Measurements from ENCODE around the gene EDN1.

Gene EDN1

DNA sequence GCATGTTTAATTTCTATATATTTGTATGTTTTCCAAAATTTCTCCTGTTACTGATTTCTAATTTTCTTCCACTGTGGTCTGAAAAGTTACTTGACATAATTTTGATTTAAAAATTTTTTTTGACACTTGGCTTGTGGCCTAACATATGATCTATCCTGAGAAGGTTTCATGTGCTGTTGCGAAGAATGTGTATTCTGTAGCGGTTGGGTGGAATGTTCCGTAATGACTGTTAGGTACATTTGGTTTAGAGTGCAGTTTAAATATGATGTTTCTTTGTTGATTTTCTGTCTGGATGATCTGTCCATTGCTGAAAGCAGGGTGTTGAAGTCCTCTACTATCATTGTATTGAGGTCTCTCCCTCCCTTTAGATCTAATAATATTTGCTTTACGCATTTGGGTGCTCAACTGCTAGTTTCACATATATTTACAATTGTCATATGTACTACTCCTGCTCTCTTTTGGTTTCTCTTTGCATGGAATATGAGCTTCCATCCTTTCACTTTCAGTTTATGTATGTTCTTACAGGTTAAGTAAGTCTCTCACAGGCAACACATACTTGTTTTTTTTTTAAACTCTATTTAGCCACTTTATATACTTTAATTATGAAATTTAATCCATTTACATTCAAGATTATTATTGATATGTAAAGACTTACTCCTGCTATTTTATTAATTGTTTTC lies 19.5 kb upstream of the EDN1 start:
- DNase-seq (ENCODE audit: low spot score) = no peak

DNA sequence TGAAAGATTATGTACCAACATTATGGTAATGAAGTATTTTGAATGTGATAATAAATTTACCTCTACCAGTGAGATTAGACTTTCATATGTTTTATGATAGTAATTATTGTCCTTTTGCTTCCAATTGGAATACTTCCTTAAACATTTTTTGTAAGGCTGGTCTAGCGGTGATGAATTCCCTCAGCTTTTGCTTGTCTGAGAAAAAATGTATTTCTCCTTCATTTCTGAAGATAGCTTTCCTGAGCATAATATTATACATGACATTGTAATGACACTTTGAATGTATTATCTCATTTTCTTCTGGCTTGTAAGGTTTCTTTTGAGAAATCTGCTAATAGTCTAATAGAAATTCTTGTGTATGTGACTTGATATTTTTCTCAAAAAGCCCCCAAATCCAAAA lies 18.6 kb upstream of the EDN1 start:
- no peak for DNase-seq (ENCODE audit: low spot score)

DNA sequence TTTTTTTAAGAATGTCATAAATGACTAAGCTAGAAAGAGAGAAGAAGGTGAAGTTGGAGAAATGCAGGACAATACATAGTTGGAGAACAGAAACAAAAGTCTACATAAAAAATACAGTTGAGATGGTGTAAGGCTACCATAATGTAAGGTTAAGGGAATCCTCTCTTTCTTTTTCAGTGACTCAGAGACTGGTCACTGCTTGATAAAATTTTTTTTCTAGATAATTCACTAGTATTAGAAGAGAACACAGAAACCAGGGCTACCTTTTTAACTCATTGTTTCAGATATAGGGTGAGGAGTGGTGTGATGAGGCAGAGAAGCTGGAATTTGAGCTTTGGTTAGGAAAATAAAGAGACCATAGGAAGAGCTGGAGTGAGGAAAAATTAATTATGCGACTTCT lies 18.2 kb upstream of the EDN1 start:
- no peak for DNase-seq (ENCODE audit: low spot score)

DNA sequence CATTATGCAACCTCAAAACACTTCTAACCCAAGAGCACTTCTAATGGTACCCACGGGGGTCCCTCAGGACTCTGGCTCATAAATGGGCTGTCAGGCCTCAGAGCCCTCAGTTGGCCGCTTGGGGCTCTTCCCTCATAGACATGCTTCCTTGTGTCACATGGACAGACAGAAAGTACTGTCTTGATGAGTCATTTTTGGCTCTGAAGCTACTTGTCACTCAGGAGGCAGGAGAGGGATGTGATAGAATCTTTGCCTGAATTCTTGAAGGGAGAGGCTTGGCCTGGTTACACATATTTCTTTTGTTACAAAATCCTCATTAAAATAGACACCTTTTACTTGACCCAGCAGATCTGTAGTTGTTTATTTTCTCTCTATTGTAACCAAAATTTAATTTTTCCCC lies 15.1 kb upstream of the EDN1 start:
- DNase-seq (ENCODE audit: low spot score) = peak; percentile 33

DNA sequence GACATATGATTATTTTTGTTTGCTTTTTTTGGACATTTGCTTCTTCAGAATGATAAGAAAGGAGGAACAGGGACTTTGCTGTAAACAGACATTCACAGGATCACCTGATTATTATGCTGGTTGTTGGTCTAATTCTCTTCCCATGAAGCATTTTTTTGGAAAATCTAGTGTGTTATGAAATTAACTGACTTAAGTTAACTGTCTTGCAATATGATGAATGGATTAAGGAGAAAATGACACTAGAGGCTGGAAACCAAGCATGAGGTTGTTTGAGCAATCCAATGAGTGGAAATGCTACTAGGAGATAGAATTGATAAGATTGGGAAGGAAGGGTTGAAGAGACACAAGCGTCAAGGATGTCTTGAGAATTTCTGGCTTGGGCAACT lies 13.2 kb upstream of the EDN1 start:
- no peak for DNase-seq (ENCODE audit: low spot score)

DNA sequence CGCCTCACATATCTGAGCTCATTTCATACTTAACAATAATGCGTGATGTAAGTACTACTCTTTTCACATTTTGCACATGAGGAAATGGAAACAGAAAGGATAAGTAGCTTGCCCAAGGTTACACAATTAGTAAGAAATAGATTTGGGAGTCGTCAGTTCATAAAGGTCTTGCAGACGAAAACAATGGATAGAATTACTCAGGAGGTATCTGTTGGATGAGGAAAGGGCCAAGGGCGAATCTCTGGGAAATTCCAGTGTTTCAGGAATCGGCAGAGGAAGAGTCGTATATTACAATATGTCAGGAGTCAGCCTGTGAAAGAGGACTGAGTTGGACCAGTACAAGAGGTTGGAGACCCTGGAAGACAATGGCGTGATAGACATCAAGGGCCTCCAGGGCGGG lies 12.8 kb upstream of the EDN1 start:
- DNase-seq (ENCODE audit: low spot score) = no peak

DNA sequence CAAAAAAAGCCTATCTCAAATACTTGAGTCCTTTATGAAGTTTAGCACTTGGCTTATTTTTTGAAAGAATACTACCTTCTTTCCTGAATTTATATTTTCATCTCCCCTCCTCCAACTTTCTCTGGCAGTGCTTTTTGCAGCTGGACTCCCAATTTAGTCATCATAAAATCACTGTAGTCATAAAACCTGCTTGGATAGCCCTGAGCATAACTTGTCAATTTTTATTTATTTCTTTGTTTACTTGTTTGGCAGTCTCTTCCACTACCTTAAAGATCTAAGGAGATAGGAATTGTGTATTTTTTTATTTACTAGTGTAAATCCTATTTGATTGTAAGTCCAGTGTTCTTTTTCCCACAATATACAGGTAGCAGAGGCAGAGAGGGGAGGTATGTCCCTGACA lies 11.2 kb upstream of the EDN1 start:
- DNase-seq (ENCODE audit: low spot score) = no peak

DNA sequence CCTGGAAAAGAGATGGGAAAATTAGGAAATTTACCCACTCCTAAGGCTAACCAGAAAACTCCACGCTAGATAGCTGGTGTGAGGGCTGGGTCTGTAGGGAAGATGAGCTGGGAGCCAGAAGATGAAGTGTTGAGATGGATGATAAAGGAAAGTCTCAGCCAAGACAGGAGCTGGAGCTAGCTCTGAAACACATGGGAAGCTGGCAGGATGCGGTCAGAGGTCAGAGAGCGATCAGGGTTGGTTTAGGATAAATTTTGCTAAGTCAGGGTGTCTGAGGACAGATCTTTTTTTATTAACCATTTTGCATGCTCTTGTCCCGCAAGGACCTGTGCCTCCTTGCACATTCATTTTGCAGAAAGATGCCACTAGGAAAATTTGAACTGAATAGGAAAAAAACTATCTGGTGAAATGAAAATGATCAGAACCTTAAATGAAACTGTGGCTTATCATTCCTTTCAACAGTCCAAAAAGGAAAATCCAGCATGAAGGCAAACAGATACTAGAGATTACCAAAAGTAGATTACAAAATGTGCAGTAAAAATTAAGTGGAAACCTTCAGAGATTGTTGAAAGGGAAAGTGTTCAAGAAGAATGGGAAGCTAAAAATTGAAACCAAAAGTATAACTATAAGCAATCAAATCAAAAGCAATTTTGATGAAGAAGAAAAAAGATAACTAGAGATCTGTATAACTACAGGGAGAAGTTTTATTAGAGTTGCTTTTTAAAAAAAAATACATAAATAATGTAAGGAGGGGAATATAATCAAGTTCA lies 10.7 kb upstream of the EDN1 start:
- no peak for DNase-seq (ENCODE audit: low spot score)

DNA sequence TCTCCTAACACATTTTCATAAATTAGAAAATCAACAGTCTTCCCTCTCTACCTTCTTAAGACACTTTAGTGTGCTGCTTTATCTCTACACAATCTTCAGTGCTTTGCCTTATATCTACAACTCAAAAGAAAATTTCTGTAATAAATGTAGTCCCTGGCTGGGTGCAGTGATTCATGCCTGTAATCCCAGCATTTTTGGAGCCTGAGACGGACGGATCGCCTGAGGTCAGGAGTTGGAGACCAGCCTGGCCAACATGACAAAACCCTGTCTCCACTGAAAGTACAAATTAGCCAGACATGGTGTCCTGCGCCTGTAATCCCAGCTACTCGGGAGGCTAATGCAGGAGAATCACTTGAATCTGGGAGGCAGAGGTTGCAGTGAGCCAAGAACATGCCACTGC lies 9.7 kb upstream of the EDN1 start:
- DNase-seq (ENCODE audit: low spot score) = peak; percentile 33

DNA sequence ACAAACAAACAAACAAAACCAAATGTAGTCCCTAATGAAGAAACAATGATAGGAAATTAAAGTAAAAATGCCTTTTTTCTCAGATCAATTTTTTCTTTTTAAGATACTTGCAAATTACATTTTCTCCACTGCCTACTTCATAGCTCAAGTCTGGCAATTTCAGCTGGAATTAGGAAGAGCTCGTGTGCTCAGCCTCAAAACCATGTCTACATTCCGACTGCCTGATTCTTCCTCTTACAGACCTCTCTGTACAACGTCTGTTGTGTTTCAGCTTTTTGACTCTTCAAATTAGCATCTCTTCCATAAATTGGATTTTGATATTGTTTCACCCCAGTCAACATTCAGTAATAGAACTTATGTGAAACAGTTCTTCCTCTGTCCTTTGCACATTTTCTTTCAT lies 9.3 kb upstream of the EDN1 start:
- peak; percentile 42 for DNase-seq (ENCODE audit: low spot score)

DNA sequence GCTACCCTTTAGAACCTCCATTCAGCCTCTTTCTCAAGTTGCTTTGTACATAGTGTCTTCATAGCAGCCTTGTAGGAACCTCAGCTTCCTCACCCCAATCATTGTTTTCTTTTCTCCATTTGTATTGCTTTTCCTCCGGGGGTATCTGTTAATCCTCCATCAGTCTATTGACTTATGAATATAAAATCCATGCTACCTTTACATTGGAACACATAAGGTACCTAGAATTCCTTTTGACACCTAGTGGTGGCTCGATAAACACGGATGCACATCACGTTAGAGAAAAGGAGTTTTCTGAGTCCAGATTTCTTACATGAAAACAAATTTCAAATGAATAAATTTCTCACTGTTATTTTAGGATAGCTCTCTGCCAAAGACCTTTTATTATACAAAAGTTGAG lies 6.3 kb upstream of the EDN1 start:
- no peak for DNase-seq (ENCODE audit: low spot score)

DNA sequence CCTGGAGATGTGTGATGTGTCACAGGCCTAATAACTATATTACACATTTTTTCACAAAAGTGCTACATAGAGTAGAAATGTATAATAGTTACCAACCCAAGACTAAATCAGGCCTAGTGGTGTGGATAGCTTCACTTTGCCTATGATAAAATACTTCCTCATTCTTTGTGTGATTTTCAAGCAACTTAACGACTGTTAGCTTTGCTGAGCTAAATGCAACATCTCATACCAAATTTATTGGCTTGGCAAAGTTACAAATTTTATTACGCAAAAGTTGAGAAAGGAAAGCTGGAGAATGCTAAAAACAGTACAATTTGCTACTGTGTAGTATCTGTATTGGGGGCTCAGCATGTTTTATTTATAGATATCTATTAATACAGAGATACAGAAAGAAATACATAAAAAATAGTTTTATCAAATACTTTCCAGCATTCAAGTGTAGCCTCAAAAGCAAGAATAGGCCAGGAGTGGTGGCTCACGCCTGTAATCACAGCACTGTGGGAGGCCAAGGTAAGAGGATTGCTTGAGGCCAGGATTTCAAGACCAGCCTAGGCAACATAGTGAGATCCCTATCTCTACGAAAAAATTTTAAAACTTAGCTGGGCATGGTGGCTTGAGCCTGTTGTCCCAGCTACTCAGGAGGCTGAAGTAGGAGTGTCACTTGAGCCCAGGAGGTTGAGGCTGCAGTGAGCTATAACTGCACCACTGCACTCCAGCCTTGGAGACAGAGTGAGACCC lies 3.6 kb upstream of the EDN1 start:
- peak; percentile 55 for DNase-seq (ENCODE audit: low spot score)

DNA sequence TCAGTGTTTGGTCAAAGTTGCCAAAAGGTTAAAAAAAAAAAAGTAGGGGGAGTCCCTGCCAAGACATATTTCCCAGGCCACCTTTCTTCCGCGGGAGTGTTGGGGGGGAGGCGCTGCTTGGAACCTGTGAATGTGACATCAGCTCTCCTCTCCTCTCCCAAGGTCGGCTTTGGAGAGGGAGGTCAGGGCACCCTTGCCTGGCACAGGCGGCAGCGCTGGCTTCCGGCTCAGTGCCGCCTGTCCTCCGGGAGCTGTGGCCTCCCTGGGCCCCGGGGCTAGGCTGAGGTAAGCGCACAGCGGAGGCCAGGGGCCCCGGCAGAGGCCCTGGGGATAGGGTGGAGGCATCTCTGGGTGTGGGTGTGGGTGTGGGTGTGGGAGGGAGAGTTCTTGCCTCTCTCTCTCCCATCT lies 1.9 kb upstream of the EDN1 start:
- no peak for DNase-seq (ENCODE audit: low spot score)

DNA sequence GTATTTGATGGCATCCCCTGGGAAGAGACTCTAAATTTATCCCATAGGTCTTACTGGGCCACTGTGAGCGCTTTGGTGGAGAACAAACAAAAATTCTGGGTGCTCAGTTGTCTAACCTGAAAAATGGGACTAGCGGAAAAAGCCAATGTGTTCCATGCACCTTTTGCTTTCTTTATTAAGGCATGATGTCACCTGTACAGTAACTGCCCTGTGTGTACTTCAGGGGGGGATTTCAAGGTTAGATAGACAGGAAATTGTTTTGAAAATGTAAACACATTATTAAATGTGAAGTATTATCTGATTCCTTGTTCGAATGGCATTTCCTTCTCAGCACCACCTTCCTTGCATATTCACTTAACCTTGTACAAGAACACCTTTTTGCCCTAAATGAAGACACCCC lies 1.2 kb upstream of the EDN1 start:
- DNase-seq (ENCODE audit: low spot score) = no peak

DNA sequence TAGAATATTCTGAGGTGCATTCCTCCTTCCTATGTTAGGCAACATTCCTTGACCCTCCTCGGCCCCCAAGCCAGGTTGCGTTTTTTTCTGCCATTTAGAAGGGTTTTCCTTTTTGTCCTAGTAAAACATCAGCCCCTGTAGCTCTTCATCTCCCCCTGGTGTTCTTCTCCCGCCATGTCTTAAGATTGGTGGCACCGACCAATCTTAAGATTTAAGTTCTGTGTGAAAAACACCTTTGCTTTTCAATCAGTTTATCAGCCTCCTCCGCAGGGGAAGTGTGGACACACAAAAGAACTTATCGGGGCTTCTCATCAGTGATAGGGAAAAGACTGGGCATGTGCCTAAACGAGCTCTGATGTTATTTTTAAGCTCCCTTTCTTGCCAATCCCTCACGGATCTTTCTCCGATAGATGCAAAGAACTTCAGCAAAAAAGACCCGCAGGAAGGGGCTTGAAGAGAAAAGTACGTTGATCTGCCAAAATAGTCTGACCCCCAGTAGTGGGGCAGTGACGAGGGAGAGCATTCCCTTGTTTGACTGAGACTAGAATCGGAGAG lies 719 bp upstream of the EDN1 start:
- peak; percentile 78 for DNase-seq (ENCODE audit: low spot score)

DNA sequence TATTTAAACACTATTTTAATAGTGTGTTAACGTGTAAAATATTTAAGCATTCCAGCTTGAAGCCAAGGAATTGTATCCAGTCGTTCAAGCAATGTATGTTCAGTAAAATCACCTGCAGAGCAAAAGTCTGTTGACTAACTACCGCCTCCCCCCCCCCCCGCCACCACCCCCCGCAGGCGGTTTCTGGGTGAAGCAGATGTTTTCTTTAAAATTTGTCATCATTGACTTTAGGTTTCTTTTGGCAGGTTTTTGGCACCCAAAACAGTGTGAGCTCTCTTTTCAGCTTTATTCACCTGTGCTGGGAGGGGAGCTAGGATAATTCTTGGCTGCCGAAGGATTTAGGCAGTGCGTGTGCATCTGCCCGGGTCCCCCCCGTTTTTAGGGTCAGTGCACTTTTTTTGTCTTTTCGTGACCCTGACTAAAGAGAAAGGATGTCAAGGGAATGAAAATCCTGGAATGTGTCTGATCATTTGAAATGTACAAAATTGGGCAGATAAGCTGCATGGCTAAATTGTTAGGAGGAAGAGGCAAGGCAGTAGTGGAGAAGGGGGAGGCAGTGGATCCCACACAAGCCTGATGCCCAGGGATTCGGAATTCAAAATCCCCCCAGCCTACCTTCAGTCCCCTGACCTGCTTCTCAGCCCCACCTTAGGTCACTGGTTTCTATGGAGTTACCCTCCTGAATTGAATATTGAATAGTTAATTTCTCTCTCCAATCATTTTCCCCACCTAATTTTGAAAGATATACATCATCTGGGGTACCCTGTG lies 1.1 kb downstream of the EDN1 start:
- no peak for DNase-seq (ENCODE audit: low spot score)

DNA sequence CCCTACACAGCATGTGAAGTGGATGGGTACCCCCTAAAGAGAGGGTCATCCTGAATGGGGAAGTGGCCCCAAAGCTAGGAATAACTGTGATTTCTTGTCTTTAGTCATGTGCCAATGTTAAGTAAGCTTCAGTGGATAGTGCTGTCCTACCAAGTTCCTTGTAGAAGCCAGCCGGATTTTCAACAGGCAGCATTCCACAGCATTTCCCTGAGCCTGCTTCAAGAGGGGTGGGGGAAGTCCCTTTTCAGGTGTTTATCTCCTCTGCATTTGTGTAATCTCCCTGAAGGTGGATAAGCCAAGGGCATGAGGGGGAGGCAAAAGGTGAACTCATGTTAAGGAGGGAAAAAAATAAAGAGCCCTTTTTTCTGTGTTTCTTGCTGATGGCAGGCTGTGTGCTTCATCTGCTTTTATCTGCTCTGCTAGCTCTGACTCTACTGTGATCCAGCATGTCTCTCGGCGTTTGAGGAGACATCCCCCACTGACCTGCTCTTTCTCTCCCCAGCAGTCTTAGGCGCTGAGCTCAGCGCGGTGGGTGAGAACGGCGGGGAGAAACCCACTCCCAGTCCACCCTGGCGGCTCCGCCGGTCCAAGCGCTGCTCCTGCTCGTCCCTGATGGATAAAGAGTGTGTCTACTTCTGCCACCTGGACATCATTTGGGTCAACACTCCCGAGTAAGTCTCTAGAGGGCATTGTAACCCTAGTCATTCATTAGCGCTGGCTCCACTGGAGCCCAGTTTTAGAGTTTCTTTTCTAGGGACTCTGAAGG lies 1.9 kb downstream of the EDN1 start:
- DNase-seq (ENCODE audit: low spot score) = no peak

DNA sequence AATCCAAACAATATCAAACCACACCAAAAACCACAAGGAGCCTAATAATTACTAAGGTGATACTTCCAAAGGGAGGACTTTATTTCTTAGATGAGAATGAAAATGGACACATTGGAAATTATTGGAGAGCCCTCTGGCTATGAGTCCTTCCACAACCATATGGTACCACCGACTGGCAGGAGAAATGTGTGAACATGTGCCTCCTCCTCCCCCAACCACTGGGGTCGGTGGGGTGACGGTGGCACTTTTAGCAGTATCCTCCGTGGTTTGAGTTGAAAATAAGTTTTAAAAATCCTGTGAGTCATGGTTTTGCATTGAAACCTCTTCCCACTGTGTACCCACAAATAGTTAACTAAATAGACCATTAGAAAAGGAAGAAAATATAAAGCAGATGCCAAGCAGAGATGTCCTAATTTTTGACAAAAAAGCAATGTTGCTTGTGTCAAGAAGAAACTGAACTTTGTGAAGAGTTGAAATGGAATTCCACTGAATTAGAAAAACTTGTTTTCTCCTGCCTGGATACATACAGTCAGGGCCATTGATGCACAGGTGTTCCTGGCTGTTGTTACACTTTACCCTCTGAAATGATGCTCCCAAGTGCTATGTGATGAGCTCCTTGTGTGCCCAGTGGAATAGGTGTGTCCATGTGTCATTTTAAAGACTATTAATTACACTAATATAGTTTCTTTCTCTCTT lies 3.2 kb downstream of the EDN1 start:
- no peak for DNase-seq (ENCODE audit: low spot score)

DNA sequence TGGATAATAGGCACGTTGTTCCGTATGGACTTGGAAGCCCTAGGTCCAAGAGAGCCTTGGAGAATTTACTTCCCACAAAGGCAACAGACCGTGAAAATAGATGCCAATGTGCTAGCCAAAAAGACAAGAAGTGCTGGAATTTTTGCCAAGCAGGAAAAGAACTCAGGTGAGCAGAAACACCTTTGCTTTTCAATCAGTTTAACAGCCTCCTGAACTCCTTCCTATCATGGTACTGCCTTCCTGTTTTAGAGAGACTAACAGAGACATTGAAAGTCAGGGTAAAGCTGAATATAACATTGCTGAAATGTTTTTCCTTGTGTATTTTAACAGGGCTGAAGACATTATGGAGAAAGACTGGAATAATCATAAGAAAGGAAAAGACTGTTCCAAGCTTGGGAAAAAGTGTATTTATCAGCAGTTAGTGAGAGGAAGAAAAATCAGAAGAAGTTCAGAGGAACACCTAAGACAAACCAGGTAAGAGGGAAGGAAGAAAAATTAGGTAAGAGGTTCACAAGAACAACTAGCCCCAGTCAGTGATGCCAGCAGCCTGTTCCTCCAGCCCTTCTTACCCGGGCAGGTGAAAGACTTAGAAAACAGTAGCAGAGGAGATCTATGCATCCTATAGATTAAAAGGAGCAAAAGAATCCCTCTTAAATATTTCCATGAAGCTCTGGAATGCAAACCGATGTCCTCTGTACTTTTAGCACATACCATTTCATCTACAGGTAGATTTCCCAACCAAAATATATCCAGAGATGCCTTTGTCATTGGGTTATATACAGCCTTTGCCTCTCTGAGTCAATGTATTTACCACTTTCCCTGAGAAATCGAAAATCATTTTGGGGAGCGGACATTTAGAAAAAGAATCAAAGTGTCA lies 4.0 kb downstream of the EDN1 start:
- no peak for DNase-seq (ENCODE audit: low spot score)

All from GM03348 (cell line).